ENCODE measurements around the gene KCNG2.

KCNG2 gene

GRCh38 chr18:79941473-79942119 is 143.9 kb downstream of the KCNG2 start:
- DNase-seq (ENCODE audit: low spot score), result no peak

GRCh38 chr18:79942211-79942610 is 144.5 kb downstream of the KCNG2 start:
- no peak for DNase-seq (ENCODE audit: low spot score)

- no peak for DNase-seq (ENCODE audit: low spot score)
Measured at GRCh38 chr18:79942786-79943607, 145.3 kb downstream of the KCNG2 start.

GRCh38 chr18:79943608-79944125 is 145.9 kb downstream of the KCNG2 start:
- DNase-seq (ENCODE audit: low spot score), result no peak

- DNase-seq (ENCODE audit: low spot score), result no peak
Measured at GRCh38 chr18:79944126-79944731, 146.5 kb downstream of the KCNG2 start.

- no peak for DNase-seq (ENCODE audit: low spot score)
Measured at GRCh38 chr18:79944746-79945117, 147.0 kb downstream of the KCNG2 start.

GRCh38 chr18:79945118-79946042 is 147.6 kb downstream of the KCNG2 start:
- no peak for DNase-seq (ENCODE audit: low spot score)

GRCh38 chr18:79947054-79947755 is 149.5 kb downstream of the KCNG2 start:
- DNase-seq (ENCODE audit: low spot score), result no peak

- no peak for DNase-seq (ENCODE audit: low spot score)
Measured at GRCh38 chr18:79947881-79948610, 150.3 kb downstream of the KCNG2 start.

- DNase-seq (ENCODE audit: low spot score), result no peak
Measured at GRCh38 chr18:79948719-79949411, 151.1 kb downstream of the KCNG2 start.

All from COLO829 (cell line).